Stimulated activated effector memory CD8-positive, alpha-beta T cell treated with anti-CD3 and anti-CD28 coated beads, Interleukin-12 subunit alpha, Interleukin-12 subunit beta, amount 100 ng/mL, for 72 hours (primary cell): ENCODE measurements around the gene CAMK1D.
"Not testable (repeated sequence)": the region's sequence is repeated elsewhere in the genome, so short reads cannot be mapped to it uniquely, and the experiment has no call there.

Experiments
- ATAC-seq: fragments of 150-1000 bp; cut with Tn5 transposase; 2 replicates; pipeline ENCODE4 v1.10.0; 2021
- DNase-seq, 2 donors: peaks; one replicate each; pipeline ENCODE4 v3.0.0; 2021 to 2022; ENCODE audit warnings: low spot score in 2 of 2
- H3K27ac Mint-ChIP-seq: one replicate; pipeline ENCODE4 v1.8.0; 2022; ENCODE audit warnings: mild to moderate bottlenecking, mixed read lengths
- H3K36me3 Mint-ChIP-seq: one replicate; pipeline ENCODE4 v1.8.0; 2022; ENCODE audit warnings: mild to moderate bottlenecking, mixed read lengths
- H3K4me1 Mint-ChIP-seq: one replicate; pipeline ENCODE4 v1.8.0; 2022; ENCODE audit warnings: mixed read lengths
- H3K4me3 Mint-ChIP-seq: one replicate; pipeline ENCODE4 v1.8.0; 2022; ENCODE audit warnings: mild to moderate bottlenecking, mixed read lengths
- H3K9me3 Mint-ChIP-seq: one replicate; pipeline ENCODE4 v1.8.0; 2022; ENCODE audit warnings: mixed read lengths

CAMK1D gene

DNA sequence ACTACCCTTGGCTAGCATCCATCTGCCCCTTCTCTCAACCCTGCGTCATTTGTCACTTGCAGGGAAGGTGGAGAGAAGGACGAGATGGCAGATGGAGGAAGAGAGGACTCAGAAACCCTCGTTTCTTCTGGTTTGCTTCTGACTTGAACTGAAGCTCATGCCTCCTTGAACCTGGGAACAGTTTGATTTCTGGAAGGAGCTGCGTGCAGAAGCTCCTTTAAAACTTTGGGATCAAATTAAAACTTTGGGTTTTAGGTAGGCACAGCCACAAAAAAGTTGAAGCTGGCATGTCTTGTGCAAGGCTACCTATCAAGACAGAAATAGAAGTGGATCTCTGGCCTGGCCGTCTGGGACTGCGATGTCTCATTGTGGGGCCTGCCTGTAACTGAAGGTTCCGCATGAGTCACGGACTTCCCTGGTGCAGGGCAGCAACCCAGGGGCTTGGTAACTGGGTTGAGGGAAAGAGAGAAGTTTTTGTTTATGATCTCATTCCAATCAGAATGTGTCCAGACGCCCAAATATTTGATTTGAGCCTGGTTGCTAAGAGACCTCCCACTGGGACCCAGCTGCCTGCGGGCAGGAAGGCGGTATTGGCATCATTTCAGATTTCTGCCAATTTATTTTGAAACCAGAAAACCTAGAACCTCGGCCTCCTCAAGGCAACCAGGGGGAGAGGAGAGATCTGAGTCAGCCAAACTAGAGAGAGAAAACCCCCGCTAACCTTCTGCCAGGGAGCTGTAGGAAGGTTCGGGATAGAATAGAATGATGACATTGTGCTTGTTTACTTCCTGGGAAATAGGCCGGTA, 15.8 kb upstream of the CAMK1D start:
- H3K27ac Mint-ChIP-seq, result peak overlapping the region; percentile 87
- peak overlapping the region; percentile 58 for H3K4me3 Mint-ChIP-seq

DNA sequence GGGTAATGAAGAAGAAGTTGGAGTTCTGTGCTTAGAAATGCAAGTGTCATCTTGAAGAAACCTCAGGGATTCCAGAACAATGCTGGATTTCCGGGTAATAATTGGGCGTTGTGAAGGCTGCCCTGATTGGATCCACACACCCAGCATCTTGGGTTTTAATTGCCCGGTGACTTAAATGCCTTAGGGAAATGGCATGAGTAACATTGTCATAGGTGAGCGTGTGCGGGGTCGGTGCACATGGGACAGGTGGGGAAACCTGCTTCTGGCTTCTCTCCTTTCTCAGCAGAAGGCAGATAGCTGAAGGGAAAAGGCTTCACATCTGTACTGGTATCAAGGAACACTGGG, 15.2 kb upstream of the CAMK1D start:
- DNase-seq (no peak), ATAC-seq (no peak)
- Mint-ChIP-seq H3K36me3 (peaks cover 8% of the 10 kb centered on the region), H3K4me3 (peak overlapping the region; percentile 58), H3K4me1 (peaks cover 19% of the 10 kb centered on the region), H3K9me3 (no peaks in the 10 kb centered on the region), H3K27ac (peak overlapping the region; percentile 87)

More for the DNA sequence above, 15.8 kb upstream of the CAMK1D start:
- no peaks in the 10 kb centered on the region for H3K9me3 Mint-ChIP-seq
- H3K4me1 Mint-ChIP-seq, result peaks cover 19% of the 10 kb centered on the region
- H3K36me3 Mint-ChIP-seq, result peaks cover 8% of the 10 kb centered on the region
- DNase-seq (peak; percentile 39 to 77), ATAC-seq (peak; percentile 96)

DNA sequence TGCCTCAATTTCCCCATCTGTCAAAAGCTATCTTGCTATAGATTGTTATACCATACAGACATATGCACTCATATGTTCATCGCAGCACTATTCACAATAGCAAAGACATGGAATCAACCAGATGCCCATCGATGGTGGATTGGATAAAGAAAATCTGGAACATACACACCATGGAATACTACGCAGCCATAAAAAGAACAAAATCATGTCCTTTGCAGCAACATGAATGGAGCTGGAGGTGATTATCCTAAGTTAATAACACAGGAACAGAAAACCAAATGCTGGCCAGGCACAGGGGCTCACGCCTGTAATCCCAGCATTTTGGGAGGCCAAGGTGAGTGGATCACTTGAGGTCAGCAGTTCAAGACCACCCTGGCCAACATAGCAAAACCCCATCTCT, 14.2 kb upstream of the CAMK1D start:
- not testable (repeated sequence) for H3K9me3 Mint-ChIP-seq, DNase-seq, H3K36me3 Mint-ChIP-seq, H3K4me3 Mint-ChIP-seq, ATAC-seq, H3K27ac Mint-ChIP-seq
- H3K4me1 Mint-ChIP-seq, result peaks cover 19% of the 10 kb centered on the region

DNA sequence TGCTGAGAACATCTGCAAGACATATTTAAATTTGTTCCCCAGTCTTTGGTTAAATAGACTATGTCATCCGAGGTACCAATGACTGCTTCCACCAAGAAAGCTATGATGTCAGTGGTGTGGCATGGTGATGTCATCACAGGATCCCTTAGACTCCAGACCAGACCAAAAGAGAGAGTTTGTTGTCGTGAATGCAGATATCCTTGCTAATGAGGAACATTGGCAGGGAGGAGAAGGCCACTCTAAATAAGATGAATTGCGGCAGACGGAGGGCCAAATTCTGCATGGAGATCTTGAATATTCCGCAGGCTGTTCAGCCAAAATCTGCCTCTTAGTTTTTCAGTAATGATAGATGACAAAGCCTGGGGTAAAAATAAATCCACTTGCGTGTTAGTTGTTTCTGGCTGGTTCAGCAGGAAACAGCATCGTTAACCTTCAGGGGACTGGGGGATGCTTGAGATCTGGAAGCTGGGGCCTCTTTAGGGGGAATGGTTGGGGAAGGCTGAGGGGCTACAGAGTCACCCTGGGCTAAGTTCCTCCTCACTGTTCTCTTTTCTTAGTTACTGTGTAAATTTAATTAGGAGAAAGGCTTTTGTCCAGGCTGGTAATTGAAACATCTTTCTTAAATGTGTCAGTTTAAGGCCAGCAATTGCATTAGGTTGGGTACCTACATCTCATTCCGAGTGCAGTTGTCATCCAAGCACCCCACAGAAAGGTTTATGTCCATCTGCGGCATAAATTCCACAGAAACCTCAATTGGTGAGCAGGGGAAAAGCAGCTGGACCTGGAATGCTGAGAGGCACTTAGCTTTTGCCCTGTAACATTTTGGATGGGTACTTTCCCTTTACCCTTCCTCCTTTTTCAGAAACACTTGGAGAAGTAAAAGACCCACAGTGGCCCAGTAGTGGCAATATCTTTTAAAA, 11.6 kb upstream of the CAMK1D start:
- Mint-ChIP-seq H3K27ac (no peak overlapping the region), H3K36me3 (peaks cover 8% of the 10 kb centered on the region)

DNA sequence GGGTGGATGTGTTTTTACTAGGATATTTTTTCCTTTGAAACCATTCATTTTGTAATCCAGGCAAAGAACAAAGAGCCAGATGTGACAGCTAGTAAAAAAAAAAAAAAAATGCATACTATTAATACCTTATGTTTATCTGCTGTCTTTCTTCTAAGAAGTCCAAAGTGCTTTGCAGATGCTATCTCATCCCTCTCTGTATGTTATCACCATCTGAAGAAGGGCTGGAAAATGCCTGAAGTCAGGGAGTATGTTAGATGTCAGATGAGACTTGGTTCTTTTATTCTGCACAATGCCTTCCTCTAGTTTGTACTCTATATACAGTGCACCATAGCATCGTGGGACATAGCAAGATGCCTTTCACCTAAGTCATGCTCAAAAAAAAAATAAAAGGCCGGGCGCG, 10.4 kb upstream of the CAMK1D start:
- peaks cover 4% of the 10 kb centered on the region for H3K9me3 Mint-ChIP-seq
- no peak overlapping the region for H3K27ac Mint-ChIP-seq
- H3K4me3 Mint-ChIP-seq, result no peak overlapping the region
- peaks cover 4% of the 10 kb centered on the region for H3K4me1 Mint-ChIP-seq
- ATAC-seq (no peak), DNase-seq (no peak)
- H3K36me3 Mint-ChIP-seq, result peaks cover under 1% of the 10 kb centered on the region

More for the DNA sequence above, 11.6 kb upstream of the CAMK1D start:
- no peaks in the 10 kb centered on the region for H3K9me3 Mint-ChIP-seq
- H3K4me1 Mint-ChIP-seq, result peaks cover 16% of the 10 kb centered on the region
- DNase-seq (no peak), ATAC-seq (no peak)
- H3K4me3 Mint-ChIP-seq, result no peak overlapping the region

DNA sequence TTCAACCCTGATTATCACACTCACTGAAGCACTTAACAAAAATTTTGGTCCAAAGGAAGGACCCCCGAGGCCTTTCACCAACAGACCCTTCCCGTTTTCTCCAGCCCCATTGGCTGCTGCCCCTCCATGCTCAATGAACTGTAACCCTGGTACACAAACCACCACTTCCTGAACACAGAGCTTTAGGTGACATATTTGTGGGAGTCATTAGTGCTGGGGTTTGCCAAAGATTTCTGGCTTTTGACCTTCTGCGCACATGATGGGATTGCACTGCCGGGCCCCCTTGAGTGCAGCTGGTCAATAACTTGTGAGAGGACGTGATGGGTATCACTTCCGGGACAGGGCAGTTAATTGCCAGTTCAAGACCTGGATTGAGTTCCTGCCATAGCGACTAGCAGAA, 9.0 kb upstream of the CAMK1D start:
- no peak for ATAC-seq
- H3K4me1 Mint-ChIP-seq, result peaks cover 5% of the 10 kb centered on the region
- H3K27ac Mint-ChIP-seq, result no peak overlapping the region
- no peak for DNase-seq
- peaks cover 4% of the 10 kb centered on the region for H3K9me3 Mint-ChIP-seq
- no peak overlapping the region for H3K4me3 Mint-ChIP-seq
- H3K36me3 Mint-ChIP-seq, result no peaks in the 10 kb centered on the region

DNA sequence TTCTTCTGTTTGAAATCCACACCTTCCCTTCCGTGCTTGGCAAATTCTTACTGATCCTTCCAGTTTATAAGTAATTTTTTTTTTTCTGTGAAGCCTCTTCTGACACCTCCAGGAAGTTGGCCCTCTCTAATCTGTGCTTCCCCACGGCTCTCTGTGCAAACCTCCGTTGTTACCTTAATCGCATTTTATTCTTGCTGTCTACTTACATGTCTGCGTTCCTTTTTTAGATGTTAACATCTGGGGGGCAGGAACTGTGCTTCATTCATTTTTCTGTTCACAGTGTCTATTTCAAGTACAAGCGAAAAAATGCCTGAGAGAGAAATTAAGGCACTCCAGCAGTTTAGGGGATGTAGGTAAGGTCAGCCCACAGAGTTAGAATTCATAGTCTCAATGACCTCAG, 8.4 kb upstream of the CAMK1D start:
- DNase-seq (no peak), ATAC-seq (no peak)
- H3K36me3 Mint-ChIP-seq, result no peaks in the 10 kb centered on the region
- no peak overlapping the region for H3K27ac Mint-ChIP-seq
- peaks cover 5% of the 10 kb centered on the region for H3K4me1 Mint-ChIP-seq
- H3K9me3 Mint-ChIP-seq, result peaks cover 4% of the 10 kb centered on the region
- no peak overlapping the region for H3K4me3 Mint-ChIP-seq

DNA sequence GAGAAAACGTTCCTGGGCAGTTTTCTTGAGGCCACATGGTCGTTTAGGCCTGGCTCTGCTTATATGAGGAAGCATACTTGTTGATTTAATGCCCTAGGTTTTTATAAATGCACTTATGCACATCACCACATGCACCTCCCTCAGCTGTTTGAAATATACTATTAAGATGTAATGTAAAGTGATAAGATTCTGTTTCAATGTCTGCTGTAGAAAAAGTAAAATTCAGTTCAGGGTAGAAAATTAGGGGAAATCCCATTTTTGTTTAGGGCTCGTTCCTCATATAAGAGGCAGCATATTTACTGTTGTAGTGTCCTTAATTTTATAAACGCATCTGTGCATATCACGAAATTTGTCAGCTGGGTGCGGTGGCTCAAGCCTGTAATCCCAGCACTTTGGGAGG, 7.8 kb upstream of the CAMK1D start:
- Mint-ChIP-seq H3K27ac (no peak overlapping the region), H3K4me3 (no peak overlapping the region)
- no peak for ATAC-seq

DNA sequence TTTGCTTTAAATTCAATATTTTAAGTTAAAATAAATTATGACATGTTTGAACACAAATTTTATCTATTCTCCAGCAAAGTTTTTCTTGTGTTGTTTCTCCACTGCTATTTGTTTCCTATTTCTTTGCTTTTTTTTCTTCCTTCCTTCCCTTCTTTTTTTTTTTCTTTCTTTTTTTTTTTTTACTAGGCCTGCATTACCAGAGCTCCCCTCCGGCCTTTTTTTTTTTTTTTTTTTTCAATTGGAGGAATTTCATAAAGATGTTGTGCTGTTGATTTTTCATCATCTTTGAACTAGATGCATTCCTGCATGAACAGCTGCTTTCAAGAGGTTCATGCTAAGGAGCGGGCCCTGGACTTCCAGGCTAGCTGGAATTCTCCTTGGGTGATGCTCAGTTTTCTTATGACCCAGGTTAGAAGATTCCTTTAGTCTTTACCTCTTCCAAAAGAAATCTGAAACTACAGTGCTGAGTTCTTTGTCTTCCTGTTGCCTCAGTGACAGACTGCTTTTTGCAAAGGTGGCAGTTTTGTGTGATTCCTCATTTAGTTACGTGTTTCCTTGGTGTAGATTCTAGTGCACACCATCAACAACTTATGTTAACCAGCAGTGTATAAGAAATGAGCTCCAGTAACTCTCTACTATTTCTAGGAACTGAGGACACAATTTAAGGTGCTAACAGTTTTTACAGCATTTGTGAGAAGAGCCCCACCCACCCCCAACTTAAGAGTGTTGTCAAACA, 4.8 kb upstream of the CAMK1D start:
- Mint-ChIP-seq H3K9me3 (peaks cover 4% of the 10 kb centered on the region), H3K27ac (no peak overlapping the region), H3K4me1 (peaks cover 20% of the 10 kb centered on the region), H3K36me3 (peaks cover 10% of the 10 kb centered on the region), H3K4me3 (no peak overlapping the region)
- ATAC-seq, result no peak
- DNase-seq, result no peak

More for the DNA sequence above, 7.8 kb upstream of the CAMK1D start:
- no peak for DNase-seq
- Mint-ChIP-seq H3K4me1 (peaks cover 5% of the 10 kb centered on the region), H3K9me3 (peaks cover 4% of the 10 kb centered on the region), H3K36me3 (no peaks in the 10 kb centered on the region)

DNA sequence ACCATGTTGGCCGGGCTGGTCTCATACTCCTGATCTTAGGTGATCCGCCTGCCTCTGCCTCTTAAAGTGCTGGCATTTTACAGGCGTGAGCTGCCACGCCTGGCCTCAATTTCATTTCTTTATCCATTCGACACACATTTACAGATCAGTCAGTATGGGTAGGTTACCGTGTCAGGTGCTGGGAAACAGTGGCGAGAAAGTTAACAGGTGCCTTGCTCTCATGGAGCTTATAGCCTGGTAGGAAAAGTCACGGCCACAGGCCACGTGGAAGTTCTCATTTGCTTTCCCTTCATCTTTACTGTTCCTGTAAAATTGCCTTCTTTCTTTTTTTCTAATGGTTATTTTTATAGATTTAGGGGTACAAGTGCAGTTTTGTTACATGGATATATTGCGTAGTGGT, 2.6 kb upstream of the CAMK1D start:
- H3K9me3 Mint-ChIP-seq, result peaks cover 4% of the 10 kb centered on the region
- ATAC-seq, result no peak
- H3K4me3 Mint-ChIP-seq, result no peak overlapping the region

DNA sequence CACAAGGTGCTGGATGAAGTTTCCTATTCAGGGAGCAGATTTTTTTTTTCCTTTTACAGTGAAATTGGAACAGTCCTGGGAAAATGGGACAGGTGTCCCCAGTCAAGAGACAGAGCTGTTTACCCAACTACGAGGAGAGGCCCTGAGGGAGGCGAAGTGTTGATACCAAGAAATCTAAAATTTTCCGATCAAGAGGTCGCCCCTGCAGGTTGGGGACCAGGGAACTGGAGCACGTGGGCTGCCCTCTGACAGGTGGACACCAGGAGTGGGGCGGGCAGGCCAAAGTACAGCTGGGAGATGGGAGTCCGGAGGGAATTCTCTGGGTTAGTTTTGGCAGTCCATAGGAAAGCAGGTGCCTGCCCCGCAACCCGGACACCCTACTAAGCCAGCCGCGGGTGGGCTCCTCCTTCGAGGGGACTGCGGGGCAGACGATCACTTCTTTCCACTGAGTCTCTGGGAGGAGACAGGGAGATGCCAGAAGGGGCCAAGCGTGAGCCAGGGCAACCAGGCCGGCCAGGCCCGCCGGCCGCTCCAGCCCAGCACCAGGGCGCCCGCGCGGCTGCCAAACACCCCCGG, 965 bp upstream of the CAMK1D start:
- H3K4me1 Mint-ChIP-seq, result peaks cover 46% of the 10 kb centered on the region
- peaks cover 3% of the 10 kb centered on the region for H3K9me3 Mint-ChIP-seq
- H3K4me3 Mint-ChIP-seq, result peak overlapping the region; percentile 98
- no peak for ATAC-seq
- peaks cover 17% of the 10 kb centered on the region for H3K36me3 Mint-ChIP-seq
- H3K27ac Mint-ChIP-seq, result peak overlapping the region; percentile 93
- no peak for DNase-seq

More for the DNA sequence above, 2.6 kb upstream of the CAMK1D start:
- no peak for DNase-seq
- H3K36me3 Mint-ChIP-seq, result peaks cover 17% of the 10 kb centered on the region
- H3K4me1 Mint-ChIP-seq, result peaks cover 37% of the 10 kb centered on the region
- H3K27ac Mint-ChIP-seq, result no peak overlapping the region

DNA sequence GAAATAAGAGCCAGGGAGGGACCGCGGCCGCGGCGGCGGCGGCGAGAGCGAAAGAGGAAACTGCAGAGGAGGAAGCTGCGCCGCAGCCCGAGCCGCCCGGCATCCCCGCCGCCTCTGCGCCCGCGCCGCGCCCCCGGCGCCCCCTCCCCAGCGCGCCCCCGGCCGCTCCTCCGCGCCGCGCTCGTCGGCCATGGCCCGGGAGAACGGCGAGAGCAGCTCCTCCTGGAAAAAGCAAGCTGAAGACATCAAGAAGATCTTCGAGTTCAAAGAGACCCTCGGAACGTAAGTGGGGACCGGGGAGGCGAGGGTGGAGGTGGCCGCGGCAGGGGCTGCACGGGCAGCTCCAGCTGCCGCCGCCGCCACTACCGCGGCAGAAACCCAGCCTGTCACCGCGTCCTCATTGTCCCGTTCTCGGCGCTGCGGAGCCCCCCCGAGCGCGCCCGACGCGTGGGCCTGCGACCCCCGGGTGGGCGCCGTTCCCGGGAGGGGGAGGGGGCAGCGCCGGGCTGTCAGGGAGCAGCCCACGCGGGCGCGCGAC, 351 bp downstream of the CAMK1D start:
- H3K4me1 Mint-ChIP-seq, result peaks cover 54% of the 10 kb centered on the region
- H3K27ac Mint-ChIP-seq, result peak overlapping the region; percentile 93
- no peak for ATAC-seq

DNA sequence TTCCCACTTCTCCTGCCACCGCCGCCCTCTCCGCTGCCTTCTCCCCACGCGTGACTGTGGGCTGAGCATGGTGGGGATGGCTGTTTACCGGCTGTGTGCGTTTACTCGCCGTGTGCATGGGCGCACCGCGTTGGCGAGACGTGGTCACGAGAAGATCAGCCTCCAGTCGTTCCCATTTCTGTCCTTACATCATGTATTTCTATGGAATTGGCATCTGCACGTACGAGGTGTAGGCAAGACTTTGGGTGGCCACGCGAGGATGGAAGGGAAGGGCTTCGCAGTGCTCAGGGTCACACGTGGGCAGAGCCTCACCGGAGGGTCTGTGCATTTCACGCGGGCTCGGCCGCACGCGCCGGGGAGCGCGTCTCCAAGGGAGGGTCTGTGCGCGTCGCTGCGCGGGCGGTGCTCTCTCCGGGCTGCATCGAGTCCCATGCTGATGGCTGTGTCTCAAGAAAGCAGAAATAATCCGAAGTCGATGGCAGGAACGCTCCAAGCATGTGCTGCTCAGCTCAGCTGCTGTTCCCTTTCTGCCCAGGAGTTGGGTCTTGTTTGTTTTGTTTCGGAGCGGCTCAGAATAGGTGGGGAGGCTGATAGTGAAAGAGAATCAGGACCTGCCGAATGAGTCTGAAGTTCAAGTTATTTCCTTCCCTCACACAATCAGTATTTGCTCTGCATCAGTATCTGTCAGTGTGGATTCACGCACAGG, 973 bp downstream of the CAMK1D start:
- peak; percentile 11 to 66 for DNase-seq
- H3K27ac Mint-ChIP-seq, result peak overlapping the region; percentile 93

More for the DNA sequence above, 351 bp downstream of the CAMK1D start:
- H3K4me3 Mint-ChIP-seq, result peak overlapping the region; percentile 98
- no peak for DNase-seq
- peaks cover 17% of the 10 kb centered on the region for H3K36me3 Mint-ChIP-seq
- no peaks in the 10 kb centered on the region for H3K9me3 Mint-ChIP-seq

DNA sequence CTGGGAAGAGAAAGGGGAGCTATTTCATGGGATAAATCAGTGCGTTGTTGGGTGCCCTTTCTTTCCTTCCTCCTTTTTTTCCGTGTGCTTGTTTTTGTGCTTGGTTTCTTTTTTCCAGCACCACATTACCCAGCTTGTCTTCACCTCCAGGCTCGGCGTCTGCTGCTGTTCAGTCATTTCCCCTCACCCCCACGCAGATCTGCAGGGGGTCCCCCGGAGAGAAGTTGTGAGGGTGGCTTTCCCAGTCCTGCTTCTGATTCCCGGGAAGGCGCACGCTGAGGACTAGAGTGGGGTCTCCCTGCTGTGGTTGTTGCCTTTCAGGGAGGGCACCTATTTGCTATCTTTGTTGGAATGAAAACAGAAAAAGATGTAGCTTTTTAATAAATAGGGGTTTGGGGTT, 1.6 kb downstream of the CAMK1D start:
- Mint-ChIP-seq H3K4me3 (peak overlapping the region; percentile 98), H3K9me3 (no peaks in the 10 kb centered on the region), H3K27ac (peak overlapping the region; percentile 93), H3K36me3 (peaks cover 23% of the 10 kb centered on the region), H3K4me1 (peaks cover 62% of the 10 kb centered on the region)
- no peak for ATAC-seq
- DNase-seq, result no peak

More for the DNA sequence above, 973 bp downstream of the CAMK1D start:
- peak overlapping the region; percentile 98 for H3K4me3 Mint-ChIP-seq
- H3K4me1 Mint-ChIP-seq, result peaks cover 56% of the 10 kb centered on the region
- peak; percentile 51 for ATAC-seq
- no peaks in the 10 kb centered on the region for H3K9me3 Mint-ChIP-seq
- peaks cover 18% of the 10 kb centered on the region for H3K36me3 Mint-ChIP-seq
